NCI-H128 (cell line): ENCODE results near the gene CD300E.
"Not testable (repeated sequence)": the region's sequence is repeated elsewhere in the genome, so short reads cannot be mapped to it uniquely, and the experiment has no call there.

Experiments used
- DNase-seq: peaks from one replicate; lab custom pipeline; 2025; ENCODE audit not compliant: unreplicated experiment; lab: John Stamatoyannopoulos, UW

The CD300E gene

GRCh38 chr17:74623693-74624093, at the start of gene CD300E:
CD300E (minus strand) TSS chr17:74623738; CDS start chr17:74623621, 117 bp downstream.
- DNase-seq: no peak

- DNase-seq: no peak
Measured at GRCh38 chr17:74671031-74671771, 47.7 kb upstream of the CD300E start.

GRCh38 chr17:74670329-74670728, 46.8 kb upstream of the CD300E start:
- DNase-seq: no peak

DNA sequence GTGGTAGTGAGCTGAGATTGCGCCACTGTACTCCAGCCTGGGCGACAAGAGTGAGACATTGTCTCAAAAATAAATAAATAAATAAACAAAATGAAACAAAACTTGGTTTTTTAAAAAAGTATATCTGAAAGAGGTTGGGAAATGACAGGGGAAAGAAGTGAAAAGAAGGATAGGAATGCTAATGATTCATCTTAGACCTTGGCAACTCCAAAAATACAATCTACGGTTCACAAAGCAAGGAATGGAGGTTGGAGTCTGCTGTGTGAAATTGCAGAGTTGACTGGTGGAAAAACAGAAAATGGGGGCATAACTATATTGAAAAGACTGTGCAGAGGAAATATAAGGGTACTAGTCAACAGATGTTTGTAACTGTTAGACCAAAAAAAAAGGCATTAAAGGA, 40.0 kb upstream of the CD300E start:
- no peak for DNase-seq

GRCh38 chr17:74659889-74660288, 36.4 kb upstream of the CD300E start:
- no peak for DNase-seq

GRCh38 chr17:74658620-74659019, 35.1 kb upstream of the CD300E start:
- DNase-seq: no peak

DNA sequence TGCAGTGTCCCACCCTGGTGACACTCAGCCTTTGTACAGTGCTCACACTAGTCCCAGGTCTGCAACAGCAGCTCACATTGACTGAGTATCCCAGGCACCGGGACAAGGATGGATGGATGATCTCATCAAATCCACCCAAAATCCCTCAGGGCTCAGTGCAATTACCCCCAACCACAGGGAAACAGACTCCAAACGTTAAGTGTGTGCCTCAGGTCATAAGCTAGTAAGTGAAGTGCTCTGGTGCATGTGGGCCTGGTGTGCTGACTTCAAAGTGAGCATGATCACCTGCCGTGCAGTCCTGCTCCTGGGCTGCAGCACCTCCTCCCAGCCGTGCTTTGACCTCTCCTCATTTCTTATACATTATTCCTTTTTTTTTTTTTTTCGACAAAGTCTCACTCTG, 31.2 kb upstream of the CD300E start:
- no peak for DNase-seq

GRCh38 chr17:74652020-74652419, 28.5 kb upstream of the CD300E start:
- DNase-seq: no peak

DNA sequence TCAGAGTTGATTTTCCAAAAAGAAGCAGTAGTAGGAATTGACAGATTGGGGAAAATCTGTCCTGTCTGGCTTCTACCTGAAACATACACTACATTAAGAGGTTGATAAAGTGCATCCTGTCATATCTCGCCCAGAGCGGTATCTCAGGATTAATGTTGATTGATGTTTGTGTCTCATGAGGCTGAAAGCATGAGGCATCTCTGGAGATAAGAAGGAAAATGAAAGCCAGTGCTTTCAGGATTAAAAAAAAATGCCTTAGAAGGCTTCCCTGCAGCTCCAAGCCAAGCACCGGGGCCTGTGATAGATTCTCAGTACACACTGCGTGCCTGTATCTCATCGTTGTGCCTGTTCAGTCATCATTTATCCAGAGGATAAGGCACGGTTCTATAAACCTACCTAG, 26.4 kb upstream of the CD300E start:
- DNase-seq: no peak

DNA sequence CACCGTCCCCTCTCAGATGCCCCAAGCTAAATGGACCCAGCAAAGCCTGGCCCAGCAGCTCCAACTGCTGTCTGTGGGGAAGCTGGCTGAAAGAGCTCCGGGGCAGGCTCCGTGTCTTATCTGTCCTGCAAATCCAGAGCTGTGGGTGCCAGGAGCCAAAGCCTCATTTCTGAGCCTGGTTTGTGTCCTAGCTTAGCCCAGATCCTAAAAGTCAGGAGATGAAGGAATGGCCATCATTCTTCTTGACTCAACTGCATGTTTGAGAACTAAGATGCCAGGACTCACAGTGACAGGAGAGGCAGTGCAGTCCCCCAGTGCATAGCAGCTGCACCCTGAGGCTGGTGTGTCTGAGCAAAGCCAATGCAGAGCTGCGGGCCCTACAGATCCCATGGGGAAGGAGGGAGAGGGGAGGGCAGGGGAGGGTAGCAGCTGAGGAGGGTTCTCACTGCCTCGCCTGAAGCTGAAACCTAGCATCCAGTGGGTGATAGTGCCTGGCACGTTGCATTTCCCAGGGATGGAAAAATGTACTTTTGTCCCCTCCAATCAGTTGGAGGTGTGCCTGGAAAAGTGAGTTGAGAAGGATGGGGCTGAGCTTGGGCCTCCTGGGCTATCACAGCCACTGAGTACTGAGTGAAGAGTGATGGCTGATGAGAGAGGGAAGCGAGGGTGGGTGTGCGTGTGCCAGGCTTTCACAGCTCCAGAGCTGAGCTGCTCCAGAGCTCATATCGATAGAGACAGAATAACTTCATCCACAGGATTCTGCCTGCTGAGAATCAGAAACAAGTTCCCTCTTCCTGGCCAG, 24.5 kb upstream of the CD300E start:
- DNase-seq: no peak

DNA sequence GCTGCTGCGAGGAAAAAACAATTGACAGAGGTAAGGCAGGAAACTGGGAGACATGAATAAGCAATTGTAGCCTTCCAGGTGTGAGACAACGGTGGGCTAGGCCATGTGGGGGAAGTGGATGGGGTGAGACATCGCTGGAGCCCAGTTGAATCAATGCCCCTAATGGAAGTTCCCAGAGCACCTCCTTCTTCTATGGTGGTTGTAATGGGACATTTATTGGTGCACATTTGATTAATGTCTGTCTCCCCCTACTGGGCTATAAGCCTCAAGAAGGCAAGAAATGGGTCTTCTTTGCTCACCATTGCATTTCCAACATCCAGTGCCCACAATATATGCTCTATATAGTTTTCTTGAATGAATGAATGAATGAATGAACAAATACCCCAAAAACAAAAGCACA, 22.7 kb upstream of the CD300E start:
- DNase-seq: no peak

- no peak for DNase-seq
Measured at GRCh38 chr17:74645010-74645409, 21.5 kb upstream of the CD300E start.

DNA sequence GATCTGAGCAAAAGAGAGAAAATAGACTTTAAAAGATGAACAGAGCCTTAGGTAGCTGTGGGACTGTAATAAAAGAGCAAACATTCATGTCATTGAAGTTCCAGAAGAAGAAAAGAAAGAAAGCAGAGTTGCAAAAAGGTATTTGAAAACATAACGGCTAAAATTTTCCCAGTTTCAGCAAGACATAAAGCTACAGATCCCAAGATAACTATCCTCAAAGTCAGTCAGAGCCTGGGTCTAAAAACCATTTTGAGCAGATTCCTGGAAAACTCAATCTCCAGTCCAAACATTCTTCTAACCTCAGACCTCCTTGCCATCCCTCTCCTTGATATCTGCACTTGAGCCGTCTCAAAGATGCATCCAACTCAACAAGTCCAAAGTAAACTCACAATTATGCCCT, 20.9 kb upstream of the CD300E start:
- no peak for DNase-seq

- no peak for DNase-seq
Measured at GRCh38 chr17:74643826-74644225, 20.3 kb upstream of the CD300E start.

GRCh38 chr17:74642995-74643394, 19.5 kb upstream of the CD300E start:
- no peak for DNase-seq

GRCh38 chr17:74642556-74642955, 19.0 kb upstream of the CD300E start:
- no peak for DNase-seq

GRCh38 chr17:74641958-74642298, 18.4 kb upstream of the CD300E start:
- no peak for DNase-seq

GRCh38 chr17:74641224-74641957, 17.9 kb upstream of the CD300E start:
- no peak for DNase-seq

DNA sequence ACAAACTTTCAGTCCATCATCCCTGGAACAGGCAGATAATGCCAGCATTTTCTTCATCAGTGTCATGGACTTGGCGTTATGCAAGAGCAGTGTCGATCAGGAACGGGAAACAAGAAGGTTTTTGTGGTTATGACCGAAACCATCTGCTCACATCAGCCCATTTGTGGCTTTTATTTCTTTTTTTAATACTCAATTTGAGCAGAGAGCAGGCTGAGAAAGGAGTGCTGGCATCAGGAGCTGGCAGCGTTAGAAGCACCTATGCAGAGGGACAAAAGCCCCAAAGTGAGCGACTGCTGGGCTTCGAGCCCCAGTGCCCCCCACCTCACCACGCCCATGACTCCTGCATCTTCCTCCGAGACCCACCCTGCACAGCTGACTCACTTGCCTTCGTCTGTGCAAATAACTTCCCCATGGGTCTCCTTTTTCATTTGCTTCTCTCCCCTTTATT, 16.2 kb upstream of the CD300E start:
- DNase-seq: no peak

DNA sequence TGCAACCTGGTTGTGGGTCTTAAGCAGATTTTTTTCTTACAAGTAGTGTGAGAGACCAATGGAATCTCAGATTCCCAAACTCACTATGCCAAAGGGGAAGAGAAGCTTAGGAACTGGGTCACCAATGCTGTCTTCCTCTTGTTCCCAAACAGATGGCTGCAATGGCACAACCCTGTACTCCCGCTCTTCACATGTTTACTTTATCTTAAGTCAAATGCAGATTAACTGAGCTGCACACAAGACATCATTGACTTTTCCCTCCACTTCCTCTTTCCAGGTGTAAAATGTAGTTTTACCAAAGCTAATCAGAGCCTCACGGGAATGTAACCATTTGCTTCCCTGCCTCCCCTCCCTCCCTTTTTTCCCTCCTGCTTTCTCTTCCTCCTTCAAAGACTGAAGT, 14.4 kb upstream of the CD300E start:
- no peak for DNase-seq

DNA sequence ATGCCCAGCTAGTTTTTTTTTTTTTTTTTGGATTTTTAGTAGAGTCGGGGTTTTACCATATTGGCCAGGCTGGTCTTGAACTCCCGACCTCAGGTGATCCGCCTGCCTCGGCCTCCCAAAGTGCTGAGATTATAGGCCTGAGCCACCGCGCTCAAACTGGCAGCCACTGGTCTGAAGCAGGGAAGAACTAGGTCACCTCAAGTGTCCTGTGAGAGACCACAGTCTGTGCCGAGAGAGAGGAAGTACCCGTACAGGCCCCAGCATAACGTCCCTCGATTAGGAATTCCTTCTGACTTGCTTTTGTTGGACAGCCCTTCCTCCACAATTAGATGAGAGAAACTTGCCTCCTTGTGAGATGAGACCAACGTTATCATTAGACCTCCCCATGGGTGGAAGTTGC, 13.7 kb upstream of the CD300E start:
- DNase-seq: no peak

GRCh38 chr17:74636541-74637085, 13.1 kb upstream of the CD300E start:
- not testable (repeated sequence) for DNase-seq
